ENCODE measurements around the gene TDO2.

- TF ChIP-seq CTCF (IDR thresholded peaks at IDR 0.05) (no peak), POLR2A (IDR thresholded peaks at IDR 0.05) (no peak)
Observed at GRCh38 chr4:155881555-155881954, 21.9 kb upstream of the TDO2 start.

Measured in prostate gland (tissue), 2 donors.